IMR-90 (cell line): ENCODE data around the gene BLOC1S6. TPM values are rescaled to one million over a fixed set of nuclear protein-coding genes. Genes with fewer than 3 reads are reported as not detected.
A peak's percentile ranks its signal among the peaks of the same experiment; 100 is the strongest.

Source experiments
- ATAC-seq: fragments of 200-7000 bp; cut with Tn5 transposase; 2 replicates; pipeline ENCODE4 v1.9.1; 2020; ENCODE audit warnings: low read depth, mild to moderate bottlenecking, moderate library complexity
- BruUV-seq: library from RNA; stranded (reverse); fragments of 400-500 nt; replicated peaks from 2 replicates; lab custom pipeline; 2021; lab: Mats Ljungman, UMichigan
- CTCF ChIA-PET: fragments of 300-600 bp; formaldehyde crosslinking; extraction: SDS; loops from one replicate; lab custom pipeline; 2021; ENCODE audit warnings: antibody characterized with exemption; lab: Yijun Ruan, JAX
- POLR2A ChIA-PET: fragments of 300-600 bp; sonication (Branson Sonifier 250); formaldehyde crosslinking; loops from one replicate; lab custom pipeline; 2022; ENCODE audit warnings: antibody characterized with exemption; ENCODE audit not compliant: unreplicated experiment; lab: Charles Lee
- DNase-seq: peaks from one replicate; pipeline ENCODE4 v3.0.0; 2013
- H2AFZ ChIP-seq: replicated peaks from 2 replicates; pipeline ENCODE3; 2013; ENCODE audit warnings: low read length, mild to moderate bottlenecking; ENCODE audit not compliant: poor library complexity
- H2AK5ac ChIP-seq: 2 replicates; pipeline ENCODE4 v1.6.1; 2013; ENCODE audit warnings: low read depth, low read length, inconsistent platforms
- H2AK9ac ChIP-seq: replicated peaks from 2 replicates; pipeline ENCODE3; 2013; ENCODE audit warnings: mild to moderate bottlenecking, low read depth, low read length, moderate library complexity; ENCODE audit not compliant: poor library complexity
- H2BK120ac ChIP-seq: 2 replicates; pipeline ENCODE4 v1.6.1; 2013; ENCODE audit warnings: low read depth, low read length, inconsistent platforms
- H2BK15ac ChIP-seq: 3 replicates; pipeline ENCODE4 v1.6.1; 2013; ENCODE audit warnings: low read depth, low read length, inconsistent platforms
- H2BK20ac ChIP-seq: 2 replicates; pipeline ENCODE4 v1.6.1; 2013; ENCODE audit warnings: low read depth, mild to moderate bottlenecking, inconsistent platforms, low read length, moderate library complexity
- H2BK5ac ChIP-seq: 2 replicates; pipeline ENCODE4 v1.6.1; 2013; ENCODE audit warnings: mild to moderate bottlenecking, low read depth, low read length, inconsistent platforms; ENCODE audit not compliant: poor library complexity, severe bottlenecking
- H3K14ac ChIP-seq: replicated peaks from 2 replicates; pipeline ENCODE4 v1.6.1; 2013; ENCODE audit warnings: low read depth, low read length, inconsistent platforms
- H3K18ac ChIP-seq: 2 replicates; pipeline ENCODE4 v1.6.1; 2013; ENCODE audit warnings: low read depth, low read length, control low read depth
- H3K23ac ChIP-seq: 2 replicates; pipeline ENCODE4 v1.6.1; 2013; ENCODE audit warnings: low read depth, low read length, inconsistent platforms
- H3K27ac ChIP-seq: 2 replicates; pipeline ENCODE4 v1.5.1; 2013; ENCODE audit warnings: mild to moderate bottlenecking, control low read depth, low read length; ENCODE audit not compliant: insufficient read depth
- H3K27me3 ChIP-seq: 2 replicates; pipeline ENCODE4 v1.6.1; 2013; ENCODE audit warnings: low read length; ENCODE audit not compliant: control insufficient read depth, insufficient read depth
- H3K36me3 ChIP-seq: 2 replicates; pipeline ENCODE4 v1.6.1; 2013; ENCODE audit warnings: low read length, mixed read lengths; ENCODE audit not compliant: control insufficient read depth, insufficient read depth
- H3K4ac ChIP-seq: 2 replicates; pipeline ENCODE4 v1.6.1; 2013; ENCODE audit warnings: low read depth, low read length, inconsistent platforms
- H3K4me1 ChIP-seq: 2 replicates; pipeline ENCODE4 v1.6.1; 2013; ENCODE audit warnings: low read length, mixed read lengths; ENCODE audit not compliant: control insufficient read depth, insufficient read depth
- H3K4me2 ChIP-seq: 2 replicates; pipeline ENCODE4 v1.6.1; 2013; ENCODE audit warnings: low read depth, mild to moderate bottlenecking, control low read depth, low read length, moderate library complexity
- H3K4me3 ChIP-seq: 2 replicates; pipeline ENCODE4 v1.5.1; 2013; ENCODE audit warnings: low read depth, mild to moderate bottlenecking, control low read depth, low read length, moderate library complexity; ENCODE audit not compliant: insufficient read depth
- H3K56ac ChIP-seq: 2 replicates; pipeline ENCODE4 v1.6.1; 2013; ENCODE audit warnings: low read length, inconsistent platforms; ENCODE audit not compliant: insufficient read depth; ENCODE audit errors: extremely low read depth
- H3K79me1 ChIP-seq, 2 experiments: 2 replicates each; pipeline ENCODE4 v1.6.1; 2013; ENCODE audit warnings: low read length in 2 of 2, inconsistent platforms in 1 of 2, low read depth in 1 of 2
- H3K9ac ChIP-seq: 2 replicates; pipeline ENCODE4 v1.6.1; 2013; ENCODE audit warnings: low read depth, low read length, control low read depth
- H3K9me1 ChIP-seq: 2 replicates; pipeline ENCODE4 v1.6.1; 2013; ENCODE audit warnings: low read length, inconsistent platforms; ENCODE audit not compliant: insufficient read depth
- H3K9me3 ChIP-seq: 2 replicates; pipeline ENCODE4 v1.6.1; 2013; ENCODE audit warnings: low read length; ENCODE audit not compliant: control insufficient read depth, insufficient read depth
- H4K20me1 ChIP-seq: 2 replicates; pipeline ENCODE4 v1.6.1; 2013; ENCODE audit warnings: low read length, inconsistent platforms; ENCODE audit not compliant: insufficient read depth
- H4K5ac ChIP-seq: 2 replicates; pipeline ENCODE4 v1.6.1; 2013; ENCODE audit warnings: mild to moderate bottlenecking, low read depth, low read length, control low read depth
- H4K8ac ChIP-seq, 2 experiments: 2 replicates each; pipeline ENCODE4 v1.6.1; 2013; ENCODE audit warnings: low read depth in 2 of 2, low read length in 2 of 2, control low read depth in 1 of 2, inconsistent platforms in 1 of 2
- H4K91ac ChIP-seq: 2 replicates; pipeline ENCODE4 v1.6.1; 2013; ENCODE audit warnings: low read depth, low read length, inconsistent platforms; ENCODE audit not compliant: insufficient read depth
- BHLHE40 ChIP-seq: fragments of 150-350 bp; IDR thresholded peaks from 2 replicates; pipeline ENCODE4 v1.6.1; 2016; ENCODE audit warnings: mild to moderate bottlenecking, low read depth, low read length
- CHD1 ChIP-seq: IDR thresholded peaks from 2 replicates; pipeline ENCODE4 v1.6.1; 2012; ENCODE audit warnings: low read depth, low read length, improper control_type of control experiment
- CTCF ChIP-seq: conservative IDR thresholded peaks from 2 replicates; pipeline ENCODE4 v1.5.1; 2012; ENCODE audit warnings: mild to moderate bottlenecking, low read depth, low read length, improper control_type of control experiment
- RAD21 ChIP-seq: IDR thresholded peaks from 2 replicates; pipeline ENCODE4 v1.6.1; 2012; ENCODE audit warnings: low read length, improper control_type of control experiment
- RFX5 ChIP-seq: IDR thresholded peaks from 2 replicates; pipeline ENCODE4 v1.8.0; 2012; ENCODE audit warnings: low read depth, mild to moderate bottlenecking, low read length, moderate library complexity
- USF2 ChIP-seq: fragments of 150-350 bp; IDR thresholded peaks from 2 replicates; pipeline ENCODE4 v1.6.1; 2017; ENCODE audit warnings: mild to moderate bottlenecking, antibody characterized with exemption, low read length, low read depth
- WGBS, 2 experiments: methylation state at CpG; one replicate each; pipeline versions ENCODE4 v1.1.5 to v1.1.7; 2013; ENCODE audit warnings: missing lambda C conversion rate in 2 of 2; ENCODE audit not compliant: insufficient read length in 1 of 2; ENCODE audit errors: extremely low coverage in 2 of 2; 5-methylcytosine and 5-hydroxymethylcytosine counted together
- dilution Hi-C: fragments of 300-500 bp; cut with HindIII; formaldehyde crosslinking; loops from one replicate; pipeline ENCODE4 v1.14.3; 2018; ENCODE audit warnings: low sequenced_read_pairs; ENCODE audit not compliant: unreplicated experiment
- in situ Hi-C: fragments of 300-500 bp; cut with MboI; formaldehyde crosslinking; loops from 3 replicates; pipeline ENCODE4 v1.14.3; 2019; ENCODE audit warnings: low sequenced_read_pairs, inconsistent platforms, mixed read lengths
- intact Hi-C: fragments of 100-400 bp; cut with micrococcal nuclease; formaldehyde crosslinking; loops from 2 replicates; pipeline ENCODE4 v1.10.0; 2022
- polyA plus RNA-seq, 3 experiments: library from polyadenylated mRNA; depleted of rRNA; stranded (reverse); fragments of >200 nt; gene quantifications; 2 replicates each; pipeline ENCODE4 v1.2.3, GENCODE V29; 2012; ENCODE audit warnings: low replicate concordance in 1 of 3
- total RNA-seq: library from RNA; depleted of rRNA; stranded (reverse); fragments of >200 nt; gene quantifications from 2 replicates; pipeline ENCODE4 v1.2.3, GENCODE V29; 2012
- TF ChIP-seq, protein P1 (sequence below): fragments of 150-350 bp; IDR thresholded peaks from 2 replicates; pipeline ENCODE4 v1.6.1; 2016; ENCODE audit warnings: low read depth, mild to moderate bottlenecking, low read length, moderate library complexity, borderline replicate concordance

Gene BLOC1S6
- total and polyA plus RNA-seq, 2 of the 4 experiments (the other 2 are of a cell fraction), result 21.7 to 40.9 TPM

DNA sequence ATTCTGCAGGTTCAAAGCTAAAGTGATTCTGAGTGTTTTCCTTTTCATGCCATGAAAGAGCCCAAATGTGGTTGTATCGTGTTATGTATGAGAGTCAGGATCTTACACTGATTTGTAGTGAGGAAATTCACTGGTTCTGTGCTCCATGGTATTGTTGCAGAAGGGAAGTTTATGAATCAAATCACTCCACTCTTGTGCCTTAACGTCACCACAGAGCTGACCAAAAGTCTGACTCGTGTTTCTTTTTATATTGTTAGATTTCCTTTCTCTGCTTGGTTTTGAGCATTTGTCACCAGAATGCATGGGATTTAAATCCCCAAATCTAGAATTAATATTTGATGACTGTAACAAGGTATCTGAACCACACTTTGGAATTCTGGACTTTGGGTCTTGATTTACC, 35.5 kb upstream of the BLOC1S6 start:
- no peak overlapping the region for H3K56ac ChIP-seq
- WGBS, 2 experiments, result no CpG with 5 or more reads among the region's 3 CpGs
- in situ Hi-C loops (no loop called here), intact Hi-C loops (no loop called here), dilution Hi-C loops (no loop called here)
- no peak overlapping the region for H3K9ac ChIP-seq
- H2AK5ac ChIP-seq, result no peak overlapping the region
- no peak overlapping the region for H3K4me3 ChIP-seq
- H3K79me1 ChIP-seq, result no peaks in the 10 kb centered on the region
- no TSS peak for BruUV-seq
- no peak overlapping the region for H4K8ac ChIP-seq
- H3K9me1 ChIP-seq, result no peaks in the 10 kb centered on the region
- H3K27me3 ChIP-seq, result peaks cover 5% of the 10 kb centered on the region
- H3K14ac ChIP-seq, result no peak overlapping the region
- H3K36me3 ChIP-seq, result no peaks in the 10 kb centered on the region
- TF ChIP-seq RAD21, result no peak
- no peak for TF ChIP-seq BHLHE40
- TF ChIP-seq, protein P1, sequence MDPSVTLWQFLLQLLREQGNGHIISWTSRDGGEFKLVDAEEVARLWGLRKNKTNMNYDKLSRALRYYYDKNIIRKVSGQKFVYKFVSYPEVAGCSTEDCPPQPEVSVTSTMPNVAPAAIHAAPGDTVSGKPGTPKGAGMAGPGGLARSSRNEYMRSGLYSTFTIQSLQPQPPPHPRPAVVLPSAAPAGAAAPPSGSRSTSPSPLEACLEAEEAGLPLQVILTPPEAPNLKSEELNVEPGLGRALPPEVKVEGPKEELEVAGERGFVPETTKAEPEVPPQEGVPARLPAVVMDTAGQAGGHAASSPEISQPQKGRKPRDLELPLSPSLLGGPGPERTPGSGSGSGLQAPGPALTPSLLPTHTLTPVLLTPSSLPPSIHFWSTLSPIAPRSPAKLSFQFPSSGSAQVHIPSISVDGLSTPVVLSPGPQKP, result no peak
- TF ChIP-seq USF2, result no peak
- TF ChIP-seq CTCF, result no peak
- no peak for TF ChIP-seq RFX5
- TF ChIP-seq CHD1, result no peak
- no peak overlapping the region for H3K23ac ChIP-seq
- no peak overlapping the region for H2BK20ac ChIP-seq
- POLR2A ChIA-PET, result no interaction called here
- H3K4me2 ChIP-seq, result no peak overlapping the region
- no peak overlapping the region for H2AFZ ChIP-seq
- H4K20me1 ChIP-seq, result no peaks in the 10 kb centered on the region
- H2BK120ac ChIP-seq, result no peak overlapping the region
- no peak overlapping the region for H2BK15ac ChIP-seq
- H3K27ac ChIP-seq, result no peak overlapping the region
- H3K18ac ChIP-seq, result no peak overlapping the region
- no peak overlapping the region for H3K4ac ChIP-seq
- CTCF ChIA-PET, result no interaction called here
- no peaks in the 10 kb centered on the region for H3K9me3 ChIP-seq
- H3K4me1 ChIP-seq, result 0 out of 2 replicates have a peak, but pooled peaks cover 1% of the 10 kb centered on the region
- DNase-seq (peak; percentile 44), ATAC-seq (no peak)
- no peak overlapping the region for H4K5ac ChIP-seq
- no peak overlapping the region for H2BK5ac ChIP-seq
- no peak overlapping the region for H4K91ac ChIP-seq
- no peak overlapping the region for H2AK9ac ChIP-seq
